HL-60 (cell line): ENCODE data around the gene NMT1.
A peak's percentile ranks its signal among the peaks of the same experiment; 100 is the strongest.

Experiments used
- DNase-seq, 2 experiments: peaks; one replicate each; pipeline ENCODE4 v3.0.0-alpha.2; 2010 to 2020; ENCODE audit warnings: low read depth in 1 of 2, low spot score in 1 of 2
- H3K27ac ChIP-seq: fragments of 250-450 bp; sonication (Bioruptor Pico); replicated peaks from 2 replicates; pipeline ENCODE4 v1.5.1; 2020; ENCODE audit warnings: mild to moderate bottlenecking, moderate library complexity
- H3K27me3 ChIP-seq: fragments of 250-450 bp; sonication (Bioruptor Pico); 2 replicates; pipeline ENCODE4 v1.5.1; 2021; ENCODE audit warnings: mild to moderate bottlenecking, moderate library complexity; ENCODE audit not compliant: insufficient read depth, poor library complexity, severe bottlenecking
- H3K4me3 ChIP-seq: replicated peaks from 2 replicates; pipeline ENCODE4 v1.5.1; 2011; ENCODE audit warnings: mild to moderate bottlenecking, control low read depth, low read length; ENCODE audit not compliant: insufficient read depth
- GABPA ChIP-seq: IDR thresholded peaks from 2 replicates; pipeline ENCODE4 v1.6.1; 2012; ENCODE audit warnings: low read depth
- POLR2AphosphoS5 ChIP-seq: IDR thresholded peaks from 2 replicates; pipeline ENCODE4 v1.6.1; 2012; ENCODE audit warnings: low read depth
- SPI1 ChIP-seq: IDR thresholded peaks from 2 replicates; pipeline ENCODE4 v1.6.1; 2012; ENCODE audit warnings: low read depth, mild to moderate bottlenecking, borderline replicate concordance
- TF ChIP-seq, protein P1 (sequence below): IDR thresholded peaks from 2 replicates; pipeline ENCODE4 v1.6.1; 2012; ENCODE audit warnings: low read depth; ENCODE audit not compliant: insufficient replicate concordance
- TF ChIP-seq, protein P2 (sequence below): IDR thresholded peaks from one replicate; pipeline ENCODE4 v1.5.1; 2011; ENCODE audit warnings: low read length, control low read depth, inconsistent platforms; ENCODE audit not compliant: insufficient read depth

The NMT1 gene

DNA sequence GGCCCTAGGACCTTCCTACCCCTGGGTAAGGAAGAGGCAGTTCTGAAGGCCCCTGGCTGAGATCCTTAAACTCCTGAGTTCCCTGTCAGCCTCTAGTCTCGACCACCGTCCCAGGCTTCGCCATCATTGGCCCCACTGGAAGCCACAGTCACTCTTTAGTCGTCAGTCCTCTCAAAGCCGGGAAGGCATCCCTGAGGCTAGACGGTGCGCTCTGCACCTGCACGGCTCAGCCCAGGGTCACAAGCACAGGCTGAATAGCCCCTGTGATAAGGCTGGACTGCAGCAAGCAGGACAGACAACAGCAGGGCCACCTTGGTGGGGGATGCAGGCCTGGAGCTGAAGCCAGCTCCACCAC, 83.9 kb downstream of the NMT1 start:
- Histone ChIP-seq H3K4me3 (no peak overlapping the region), H3K27ac (no peak overlapping the region), H3K27me3 (no peaks in the 10 kb centered on the region)
- no peak for DNase-seq
- TF ChIP-seq, protein P1, sequence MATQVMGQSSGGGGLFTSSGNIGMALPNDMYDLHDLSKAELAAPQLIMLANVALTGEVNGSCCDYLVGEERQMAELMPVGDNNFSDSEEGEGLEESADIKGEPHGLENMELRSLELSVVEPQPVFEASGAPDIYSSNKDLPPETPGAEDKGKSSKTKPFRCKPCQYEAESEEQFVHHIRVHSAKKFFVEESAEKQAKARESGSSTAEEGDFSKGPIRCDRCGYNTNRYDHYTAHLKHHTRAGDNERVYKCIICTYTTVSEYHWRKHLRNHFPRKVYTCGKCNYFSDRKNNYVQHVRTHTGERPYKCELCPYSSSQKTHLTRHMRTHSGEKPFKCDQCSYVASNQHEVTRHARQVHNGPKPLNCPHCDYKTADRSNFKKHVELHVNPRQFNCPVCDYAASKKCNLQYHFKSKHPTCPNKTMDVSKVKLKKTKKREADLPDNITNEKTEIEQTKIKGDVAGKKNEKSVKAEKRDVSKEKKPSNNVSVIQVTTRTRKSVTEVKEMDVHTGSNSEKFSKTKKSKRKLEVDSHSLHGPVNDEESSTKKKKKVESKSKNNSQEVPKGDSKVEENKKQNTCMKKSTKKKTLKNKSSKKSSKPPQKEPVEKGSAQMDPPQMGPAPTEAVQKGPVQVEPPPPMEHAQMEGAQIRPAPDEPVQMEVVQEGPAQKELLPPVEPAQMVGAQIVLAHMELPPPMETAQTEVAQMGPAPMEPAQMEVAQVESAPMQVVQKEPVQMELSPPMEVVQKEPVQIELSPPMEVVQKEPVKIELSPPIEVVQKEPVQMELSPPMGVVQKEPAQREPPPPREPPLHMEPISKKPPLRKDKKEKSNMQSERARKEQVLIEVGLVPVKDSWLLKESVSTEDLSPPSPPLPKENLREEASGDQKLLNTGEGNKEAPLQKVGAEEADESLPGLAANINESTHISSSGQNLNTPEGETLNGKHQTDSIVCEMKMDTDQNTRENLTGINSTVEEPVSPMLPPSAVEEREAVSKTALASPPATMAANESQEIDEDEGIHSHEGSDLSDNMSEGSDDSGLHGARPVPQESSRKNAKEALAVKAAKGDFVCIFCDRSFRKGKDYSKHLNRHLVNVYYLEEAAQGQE = no peak
- TF ChIP-seq SPI1 = no peak
- no peak for TF ChIP-seq POLR2AphosphoS5
- no peak for TF ChIP-seq GABPA
- TF ChIP-seq, protein P2, sequence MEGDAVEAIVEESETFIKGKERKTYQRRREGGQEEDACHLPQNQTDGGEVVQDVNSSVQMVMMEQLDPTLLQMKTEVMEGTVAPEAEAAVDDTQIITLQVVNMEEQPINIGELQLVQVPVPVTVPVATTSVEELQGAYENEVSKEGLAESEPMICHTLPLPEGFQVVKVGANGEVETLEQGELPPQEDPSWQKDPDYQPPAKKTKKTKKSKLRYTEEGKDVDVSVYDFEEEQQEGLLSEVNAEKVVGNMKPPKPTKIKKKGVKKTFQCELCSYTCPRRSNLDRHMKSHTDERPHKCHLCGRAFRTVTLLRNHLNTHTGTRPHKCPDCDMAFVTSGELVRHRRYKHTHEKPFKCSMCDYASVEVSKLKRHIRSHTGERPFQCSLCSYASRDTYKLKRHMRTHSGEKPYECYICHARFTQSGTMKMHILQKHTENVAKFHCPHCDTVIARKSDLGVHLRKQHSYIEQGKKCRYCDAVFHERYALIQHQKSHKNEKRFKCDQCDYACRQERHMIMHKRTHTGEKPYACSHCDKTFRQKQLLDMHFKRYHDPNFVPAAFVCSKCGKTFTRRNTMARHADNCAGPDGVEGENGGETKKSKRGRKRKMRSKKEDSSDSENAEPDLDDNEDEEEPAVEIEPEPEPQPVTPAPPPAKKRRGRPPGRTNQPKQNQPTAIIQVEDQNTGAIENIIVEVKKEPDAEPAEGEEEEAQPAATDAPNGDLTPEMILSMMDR = no peak

DNA sequence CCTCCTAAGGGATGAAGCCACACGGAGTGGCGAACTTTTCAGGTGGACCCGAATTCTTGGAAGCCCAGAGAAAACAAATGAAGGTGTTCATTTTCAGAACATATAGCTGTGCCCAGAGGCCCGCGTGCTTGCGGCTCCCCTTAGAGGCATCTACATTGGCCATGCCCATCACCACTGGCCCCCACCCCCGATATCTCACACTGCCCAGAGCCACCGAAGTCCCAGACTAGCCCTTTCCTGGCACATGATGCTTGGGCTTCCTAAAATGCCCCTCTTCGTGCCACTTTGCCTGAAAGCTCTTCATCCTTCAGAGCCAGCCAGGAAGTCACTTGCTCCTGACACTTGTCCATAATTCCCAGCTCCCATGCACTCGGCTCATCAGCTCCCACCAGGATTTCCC, 85.0 kb downstream of the NMT1 start:
- TF ChIP-seq POLR2AphosphoS5 = no peak

DNA sequence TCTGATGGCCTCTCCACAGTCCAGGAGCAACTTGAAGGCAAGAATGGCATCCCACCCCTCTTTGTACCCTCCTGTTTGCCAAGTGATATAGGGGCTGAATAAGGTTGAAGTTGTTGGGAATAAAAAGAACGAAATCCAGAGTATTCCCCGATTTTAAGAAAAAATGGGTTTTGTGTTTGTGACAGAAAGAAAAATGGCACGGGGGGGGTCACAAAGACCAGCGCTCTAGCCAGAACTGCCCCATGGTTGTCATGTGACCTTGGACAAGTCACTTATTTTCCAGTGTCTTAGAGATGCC, 85.4 kb downstream of the NMT1 start:
- Histone ChIP-seq H3K4me3 (peak overlapping the region; percentile 46), H3K27me3 (no peaks in the 10 kb centered on the region), H3K27ac (peak overlapping the region; percentile 100)
- DNase-seq = no peak
- TF ChIP-seq, protein P2 = no peak
- TF ChIP-seq GABPA = no peak
- TF ChIP-seq SPI1 = no peak
- TF ChIP-seq POLR2AphosphoS5 = no peak
- TF ChIP-seq, protein P1 = no peak

More for the DNA sequence above, 85.0 kb downstream of the NMT1 start:
- Histone ChIP-seq H3K27ac (no peak overlapping the region), H3K27me3 (no peaks in the 10 kb centered on the region), H3K4me3 (no peak overlapping the region)
- no peak for DNase-seq

DNA sequence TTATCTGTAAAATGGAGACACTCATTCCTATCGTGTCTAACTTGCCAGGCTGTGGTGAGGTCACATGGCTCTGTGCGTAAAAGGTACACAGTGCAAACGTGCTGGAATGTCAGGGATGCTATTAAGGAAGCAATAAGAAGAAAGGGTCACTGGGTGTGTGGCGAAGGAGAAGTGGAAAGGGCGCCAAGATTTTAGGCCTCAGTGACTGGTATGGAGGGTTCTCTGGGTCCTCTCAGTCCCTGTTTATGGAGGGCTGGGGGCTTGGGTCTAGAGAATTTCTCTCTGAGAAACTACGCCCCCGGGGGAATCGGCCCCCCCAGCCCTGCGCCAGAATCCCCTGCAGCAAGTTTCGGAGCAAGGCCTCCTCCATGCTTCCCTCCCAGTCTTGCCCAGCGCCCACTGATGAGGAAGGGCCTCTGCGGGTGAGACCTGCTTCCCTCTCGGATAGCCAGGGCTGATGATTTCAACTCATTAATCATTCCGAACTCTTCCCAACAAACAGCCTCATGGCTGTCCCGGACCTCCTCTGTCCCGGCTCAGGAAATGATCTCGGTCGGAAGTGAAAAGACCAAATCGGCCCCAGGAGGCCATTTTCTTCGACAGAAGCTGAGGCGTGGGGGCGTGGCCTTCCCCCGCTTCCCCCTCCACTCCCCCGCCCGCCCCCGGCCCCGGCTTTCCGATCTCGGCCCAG, 85.9 kb downstream of the NMT1 start:
- Histone ChIP-seq H3K4me3 (peak overlapping the region; percentile 46), H3K27me3 (no peaks in the 10 kb centered on the region), H3K27ac (peak overlapping the region; percentile 100)
- TF ChIP-seq SPI1 (no peak), GABPA (no peak), POLR2AphosphoS5 (0 out of 2 replicates have a peak, but pooled peaks have one; percentile 11)
- TF ChIP-seq, protein P2 = no peak
- TF ChIP-seq, protein P1 = no peak
- DNase-seq = peak in 1 of 2 experiments; percentile 75
